Skeletal muscle cell (primary cell): Measurements from ENCODE around the gene SMOC2.
"Not testable (repeated sequence)": the region's sequence is repeated elsewhere in the genome, so short reads cannot be mapped to it uniquely, and the experiment has no call there.

Experiments
- DNase-seq: peaks from one replicate; pipeline ENCODE4 v3.0.0-alpha.2; 2010; ENCODE audit warnings: low read depth
- H3K4me3 ChIP-seq: 2 replicates; pipeline ENCODE4 v1.5.1; 2011; ENCODE audit warnings: low read depth, mild to moderate bottlenecking, control low read depth, low read length, moderate library complexity

The SMOC2 gene

DNA sequence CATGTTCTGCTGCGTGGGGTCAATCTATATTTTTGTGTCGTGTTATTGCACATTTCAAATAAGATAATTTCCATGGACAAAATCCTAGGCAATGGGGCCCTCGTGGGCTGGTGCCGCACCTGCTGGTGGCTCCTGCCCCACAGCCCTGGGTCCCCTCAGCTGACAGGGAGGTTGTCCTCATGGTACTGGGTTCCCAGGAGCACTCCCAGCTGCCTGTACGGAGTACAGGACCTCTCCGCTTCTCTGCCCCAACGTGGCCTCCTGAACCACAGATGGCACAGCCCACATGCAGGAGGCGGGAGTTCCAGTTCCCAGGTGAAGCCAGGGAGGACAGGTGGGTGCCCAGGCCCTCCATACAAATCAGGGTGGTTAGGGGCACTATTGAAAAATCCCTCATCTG is 243.5 kb downstream of the SMOC2 start:
- DNase-seq = no peak

DNA sequence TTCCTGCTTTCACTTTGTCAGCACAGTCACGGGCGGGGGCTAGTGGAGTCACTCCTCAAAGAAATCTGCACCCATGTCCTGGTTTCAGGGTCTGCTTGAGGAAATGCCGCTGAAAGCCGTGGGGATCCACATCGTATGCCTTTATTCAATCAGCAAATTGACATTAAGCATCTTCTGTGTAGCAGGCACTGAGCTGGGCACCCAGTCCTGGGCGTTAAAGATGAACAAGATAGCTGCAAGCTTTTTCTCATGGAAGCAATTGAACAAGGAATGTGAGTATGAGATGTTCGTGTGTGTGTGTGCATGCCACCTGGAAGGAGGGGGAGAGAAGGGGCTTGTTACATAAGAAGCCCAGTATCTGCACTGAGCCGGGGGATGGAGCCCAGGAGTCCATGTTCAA is 243.9 kb downstream of the SMOC2 start:
- no peak for DNase-seq
- H3K4me3 ChIP-seq = no peak overlapping the region

More for the DNA sequence above, 243.5 kb downstream of the SMOC2 start:
- no peak overlapping the region for H3K4me3 ChIP-seq

DNA sequence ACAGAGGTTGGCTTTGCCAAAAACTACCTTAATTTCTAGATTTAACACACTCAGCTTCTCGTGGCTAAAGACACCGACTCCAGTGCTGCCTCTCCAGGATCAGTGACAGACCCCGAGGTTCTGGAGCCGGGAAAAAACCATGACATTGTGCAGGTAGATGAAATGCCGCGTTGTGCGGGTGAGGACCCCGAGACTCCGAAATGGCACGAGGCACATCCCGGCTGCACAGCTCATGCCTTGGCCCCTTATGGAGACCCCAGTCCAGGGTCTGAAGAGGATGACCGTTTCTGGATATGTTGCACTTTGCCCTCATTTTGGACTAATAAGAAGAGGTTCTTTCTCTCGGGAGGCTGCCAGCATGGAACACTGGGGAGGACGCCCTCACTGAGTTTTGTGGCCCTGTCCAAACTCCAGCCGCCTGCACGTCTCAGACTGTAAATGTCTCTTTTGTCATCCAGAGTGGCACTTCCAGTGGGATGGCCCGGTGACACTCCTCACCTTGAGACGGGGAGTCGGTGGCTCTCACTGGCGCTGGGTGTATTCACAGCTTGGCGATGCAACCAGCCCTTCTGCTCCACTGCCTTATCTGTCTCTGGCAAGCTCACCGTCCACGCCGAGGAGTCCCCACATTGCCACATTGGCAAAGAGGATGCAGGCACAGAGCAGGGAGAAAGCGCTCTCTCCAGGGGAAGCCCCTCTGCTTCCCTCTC is 245.2 kb downstream of the SMOC2 start:
- no peak for DNase-seq

DNA sequence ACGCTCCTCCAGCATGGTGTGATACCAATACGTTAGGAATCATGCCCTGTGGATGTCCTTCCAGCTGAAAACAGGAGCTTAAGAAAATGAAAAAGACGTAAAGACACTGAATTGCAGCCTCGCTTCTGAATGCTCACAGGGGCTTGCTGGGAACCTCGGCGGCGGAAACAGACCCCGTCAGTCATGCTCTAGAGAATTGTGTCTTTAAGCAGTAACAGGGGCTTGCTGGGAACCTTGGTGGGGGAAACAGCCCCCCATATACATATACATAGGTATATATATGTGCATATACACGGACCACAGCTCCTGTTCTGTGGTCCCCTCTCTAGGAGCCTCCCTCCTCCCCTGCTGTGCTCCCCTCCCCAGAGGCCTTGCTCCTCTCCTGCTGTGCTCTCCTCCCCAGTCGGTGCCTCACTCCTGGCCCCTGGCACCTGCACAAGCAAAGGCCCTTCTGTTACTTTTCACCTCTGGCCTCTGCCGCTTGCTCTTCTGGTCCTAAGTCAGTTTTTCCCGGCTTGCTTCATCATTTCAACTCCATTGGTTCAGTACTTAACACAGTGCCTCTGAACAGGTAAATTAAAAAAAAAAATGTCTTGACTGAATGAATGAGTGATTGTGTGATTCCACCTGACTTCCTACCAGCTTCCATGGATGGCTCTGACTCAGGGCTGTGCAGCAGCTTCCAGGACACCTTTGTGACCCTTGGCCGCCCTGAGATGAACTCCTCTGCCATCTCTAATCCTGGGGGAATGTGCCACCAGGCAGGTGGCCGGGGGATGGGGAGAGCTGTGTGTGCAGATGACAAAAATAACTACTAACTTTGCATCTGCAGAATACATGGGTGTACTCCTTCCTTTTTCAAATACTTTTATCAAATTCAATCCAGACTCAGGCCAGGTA is 246.1 kb downstream of the SMOC2 start:
- no peak for DNase-seq
- H3K4me3 ChIP-seq = no peak overlapping the region

More for the DNA sequence above, 245.2 kb downstream of the SMOC2 start:
- no peak overlapping the region for H3K4me3 ChIP-seq

DNA sequence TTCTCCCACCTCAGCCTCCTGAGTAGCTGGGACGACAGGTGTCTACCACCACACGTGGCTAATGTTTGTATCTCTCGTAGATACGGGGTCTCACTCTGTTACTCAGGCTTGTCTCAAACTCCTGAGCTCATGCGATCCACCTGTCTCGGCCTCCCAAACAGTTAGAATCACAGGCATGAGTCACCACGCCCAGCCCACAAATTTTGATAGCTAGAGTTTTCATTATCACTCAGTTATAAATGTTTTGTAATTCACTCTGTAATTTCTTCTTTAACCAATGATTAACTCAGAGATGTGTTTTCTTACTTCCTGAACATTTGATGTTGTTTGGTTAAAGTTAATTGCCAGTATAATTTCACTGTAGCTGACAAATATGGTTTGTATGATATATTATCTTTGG is 249.3 kb downstream of the SMOC2 start:
- no peak overlapping the region for H3K4me3 ChIP-seq
- no peak for DNase-seq

DNA sequence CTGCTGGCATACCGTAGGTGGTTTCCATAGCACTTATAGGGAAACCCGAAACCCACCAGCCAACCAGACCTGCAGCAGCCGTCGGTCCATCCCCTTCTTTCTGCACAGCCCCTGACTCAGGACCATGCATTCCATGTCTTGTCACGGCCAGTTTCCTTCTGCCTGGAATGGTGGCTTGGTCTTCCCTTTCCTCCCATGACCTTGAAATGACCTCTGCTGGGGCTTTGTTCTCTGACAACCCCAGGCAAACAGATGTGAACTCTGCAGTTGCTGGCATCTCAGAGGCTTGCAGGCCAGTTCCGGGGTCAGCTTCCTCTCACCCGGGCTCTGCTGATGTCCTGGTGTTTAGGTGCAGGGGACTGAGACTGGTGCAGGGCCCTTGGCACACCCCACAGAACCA is 250.8 kb downstream of the SMOC2 start:
- DNase-seq = no peak
- H3K4me3 ChIP-seq = no peak overlapping the region

DNA sequence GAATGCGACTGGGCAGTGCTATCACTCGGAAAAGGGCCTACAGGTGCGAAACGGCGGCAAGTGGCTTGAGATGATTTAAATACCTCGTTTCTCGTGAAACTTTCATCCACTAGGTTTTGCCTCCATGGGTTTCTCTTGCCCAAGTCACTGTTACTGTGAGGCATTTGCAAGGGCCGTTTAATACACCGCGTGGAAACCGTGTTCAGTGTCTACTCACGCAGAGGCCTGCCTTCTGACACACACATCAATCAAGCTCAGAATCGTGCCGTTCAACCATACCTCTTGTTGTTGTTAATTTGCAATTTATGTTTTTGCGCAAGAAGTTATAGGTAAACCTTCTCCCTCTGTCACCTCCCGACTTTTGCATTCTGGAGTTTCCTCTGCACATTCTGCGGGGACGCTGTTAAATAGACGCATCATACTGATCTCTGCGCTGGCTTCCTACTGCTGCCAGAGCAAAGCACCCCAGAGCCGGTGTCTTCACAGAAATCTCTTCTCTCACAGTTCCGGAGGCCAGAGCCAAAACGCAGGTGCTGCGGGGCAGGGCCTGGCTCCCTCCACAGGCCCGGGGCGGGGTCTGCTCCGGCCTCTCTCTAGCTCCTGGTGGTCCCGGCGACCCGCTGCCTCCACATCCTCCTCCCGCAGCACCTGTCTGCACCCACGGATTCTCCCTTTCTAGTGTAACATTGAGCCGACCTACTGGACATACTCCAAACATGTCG is 251.4 kb downstream of the SMOC2 start:
- H3K4me3 ChIP-seq = no peak overlapping the region
- DNase-seq = no peak

DNA sequence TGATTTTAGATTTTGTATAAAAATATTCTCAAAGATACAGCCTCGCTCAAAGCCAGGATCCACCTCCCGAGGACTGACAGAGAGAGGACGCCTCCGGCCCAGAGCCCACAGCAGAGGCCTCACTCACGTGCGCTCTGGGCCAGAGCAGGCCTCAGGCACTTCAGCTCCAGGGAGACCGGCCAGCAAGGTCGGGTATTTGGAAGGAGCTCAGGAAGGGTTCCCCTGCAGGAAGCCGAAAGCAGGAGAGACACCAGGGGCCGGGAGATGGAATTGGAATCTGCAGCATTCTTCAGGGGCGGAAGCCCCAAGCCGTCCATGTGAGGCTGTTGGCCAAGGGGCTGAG is 251.9 kb downstream of the SMOC2 start:
- H3K4me3 ChIP-seq, DNase-seq: not testable (repeated sequence)

DNA sequence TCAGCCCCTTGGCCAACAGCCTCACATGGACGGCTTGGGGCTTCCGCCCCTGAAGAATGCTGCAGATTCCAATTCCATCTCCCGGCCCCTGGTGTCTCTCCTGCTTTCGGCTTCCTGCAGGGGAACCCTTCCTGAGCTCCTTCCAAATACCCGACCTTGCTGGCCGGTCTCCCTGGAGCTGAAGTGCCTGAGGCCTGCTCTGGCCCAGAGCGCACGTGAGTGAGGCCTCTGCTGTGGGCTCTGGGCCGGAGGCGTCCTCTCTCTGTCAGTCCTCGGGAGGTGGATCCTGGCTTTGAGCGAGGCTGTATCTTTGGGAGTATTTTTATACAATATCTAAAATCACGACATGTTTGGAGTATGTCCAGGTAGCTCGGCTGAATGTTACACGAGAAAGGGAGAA is 253.8 kb downstream of the SMOC2 start:
- DNase-seq, H3K4me3 ChIP-seq: not testable (repeated sequence)

DNA sequence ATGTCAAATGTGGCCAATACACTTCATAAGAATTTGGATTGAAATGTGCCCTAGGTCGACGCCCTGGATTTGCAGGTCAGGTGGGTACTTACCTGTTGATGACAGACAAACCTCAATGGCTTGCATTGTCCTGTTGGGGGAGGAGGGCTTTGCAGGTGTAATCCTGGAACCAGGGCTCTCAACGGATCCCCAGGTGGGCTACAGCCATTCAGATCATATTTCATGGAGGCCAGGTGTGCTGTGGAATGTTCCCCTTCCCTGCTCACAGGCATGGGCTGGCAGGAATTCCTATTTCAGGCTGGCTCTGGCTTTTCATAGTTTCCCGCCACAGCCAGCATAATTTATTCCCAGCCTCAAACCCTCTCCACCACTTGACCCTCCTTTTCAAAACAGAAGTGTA is 254.7 kb downstream of the SMOC2 start:
- no peak for DNase-seq
- no peak overlapping the region for H3K4me3 ChIP-seq

DNA sequence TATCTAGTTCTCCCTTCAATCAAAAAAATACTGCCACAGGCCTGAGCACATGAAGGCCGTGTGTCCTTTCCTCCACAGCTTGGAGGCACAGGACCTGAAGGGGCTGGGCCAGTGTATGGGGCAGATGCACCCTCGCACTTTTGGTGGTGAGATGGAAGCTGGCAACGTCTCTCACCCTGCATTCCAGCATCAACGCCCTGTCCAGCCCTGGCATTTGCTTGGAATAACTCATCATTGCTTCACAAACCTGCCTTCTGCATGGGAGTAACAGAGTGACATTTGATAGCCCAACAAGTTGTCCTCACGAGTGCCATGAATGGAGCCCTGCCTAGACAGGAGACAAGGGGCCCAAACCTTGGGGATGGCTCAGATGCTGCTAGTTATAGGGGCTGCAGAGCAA is 257.9 kb downstream of the SMOC2 start:
- H3K4me3 ChIP-seq = no peak overlapping the region
- DNase-seq = no peak

DNA sequence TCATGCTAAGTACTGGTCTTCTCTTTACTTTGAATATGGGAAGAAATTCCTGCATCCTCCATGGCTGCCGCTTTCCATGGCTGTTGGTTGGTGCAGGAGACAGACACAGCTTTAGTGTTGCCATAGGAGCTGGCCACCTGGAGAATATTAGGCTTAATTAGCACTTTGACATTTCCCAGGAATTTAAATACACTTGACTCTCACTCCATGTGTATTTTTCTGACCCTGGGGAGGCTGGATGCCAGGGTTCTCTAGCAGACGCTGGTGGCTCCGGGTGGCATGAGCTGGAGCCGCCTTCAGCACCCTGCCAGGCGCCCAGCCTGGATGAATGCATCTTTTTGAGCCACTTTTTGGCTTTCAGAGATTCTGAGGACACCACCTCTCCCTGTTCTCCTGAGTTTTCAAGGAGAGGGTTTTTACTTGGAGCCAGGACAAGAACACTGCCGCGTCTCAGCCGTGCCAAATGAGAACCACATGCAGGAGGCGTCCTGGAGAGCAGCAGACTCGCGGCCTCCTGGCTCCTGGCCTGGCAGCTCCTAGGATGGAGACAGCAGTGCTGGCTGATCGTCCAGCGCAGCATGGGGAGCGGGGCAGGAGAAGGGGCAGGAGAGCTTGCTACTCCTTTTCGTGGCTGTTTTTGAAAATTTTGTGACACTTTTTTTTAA is 258.8 kb downstream of the SMOC2 start:
- H3K4me3 ChIP-seq = no peak overlapping the region

DNA sequence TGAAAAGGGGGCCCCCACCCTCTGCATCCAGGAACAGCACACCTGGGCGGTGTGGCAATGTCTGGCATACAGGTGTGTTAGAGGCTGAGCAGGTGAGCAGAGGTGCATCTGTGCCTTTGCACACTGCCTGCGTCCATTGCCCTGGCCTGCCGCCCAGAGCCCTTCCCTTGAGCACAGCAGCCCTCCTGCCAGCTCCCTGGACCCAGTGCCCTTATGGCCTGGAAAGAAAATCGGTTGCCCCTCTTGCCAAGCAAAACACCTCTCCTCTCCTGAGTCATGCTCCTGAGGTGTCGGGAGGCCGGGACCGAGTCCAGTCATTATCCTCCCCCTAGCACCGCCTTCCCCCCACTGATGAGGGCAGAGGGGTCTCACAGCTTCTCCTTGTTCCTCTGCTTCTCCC is 259.9 kb downstream of the SMOC2 start:
- no peak overlapping the region for H3K4me3 ChIP-seq
- DNase-seq = no peak

More for the DNA sequence above, 258.8 kb downstream of the SMOC2 start:
- DNase-seq = no peak

DNA sequence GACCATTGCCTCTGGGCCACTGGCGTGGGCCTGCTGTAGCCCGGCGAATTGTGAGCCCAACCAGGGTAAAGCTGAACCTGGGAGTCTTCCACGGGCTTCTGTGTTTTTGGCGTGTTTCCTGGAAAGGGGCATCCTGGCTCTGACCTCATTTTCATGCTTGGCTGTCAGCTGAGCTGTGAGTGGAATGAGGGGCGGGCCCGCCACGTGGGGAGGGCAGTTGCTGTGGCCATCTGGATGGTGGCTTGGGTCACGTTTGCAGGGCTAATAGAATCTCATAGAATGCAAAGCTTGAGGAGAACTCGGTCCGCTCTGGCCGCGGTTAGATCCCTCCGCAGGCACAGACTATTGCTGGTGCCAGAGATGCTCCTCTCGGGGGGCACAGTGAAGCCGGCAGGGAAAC is 263.0 kb downstream of the SMOC2 start:
- no peak overlapping the region for H3K4me3 ChIP-seq
- DNase-seq = no peak

DNA sequence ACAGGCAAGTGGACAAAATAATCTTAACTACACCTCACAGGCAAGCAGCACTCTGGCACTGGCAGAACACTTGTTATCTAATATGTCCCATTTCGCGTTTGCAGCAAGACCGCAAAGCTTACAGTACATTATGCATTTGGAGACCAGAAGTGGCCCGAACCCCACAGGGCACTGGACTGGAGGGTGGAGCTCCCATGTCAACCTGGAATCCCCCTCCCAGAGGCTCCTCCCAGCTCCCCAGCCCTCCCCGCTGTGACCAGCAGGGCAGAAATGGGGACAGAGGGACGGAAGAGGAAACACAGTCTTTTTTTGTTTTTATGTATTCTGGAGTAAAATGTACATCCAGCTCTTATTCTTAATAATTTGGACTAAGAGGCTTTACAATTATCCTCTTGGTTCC is 263.7 kb downstream of the SMOC2 start:
- no peak for DNase-seq
- H3K4me3 ChIP-seq = no peak overlapping the region

DNA sequence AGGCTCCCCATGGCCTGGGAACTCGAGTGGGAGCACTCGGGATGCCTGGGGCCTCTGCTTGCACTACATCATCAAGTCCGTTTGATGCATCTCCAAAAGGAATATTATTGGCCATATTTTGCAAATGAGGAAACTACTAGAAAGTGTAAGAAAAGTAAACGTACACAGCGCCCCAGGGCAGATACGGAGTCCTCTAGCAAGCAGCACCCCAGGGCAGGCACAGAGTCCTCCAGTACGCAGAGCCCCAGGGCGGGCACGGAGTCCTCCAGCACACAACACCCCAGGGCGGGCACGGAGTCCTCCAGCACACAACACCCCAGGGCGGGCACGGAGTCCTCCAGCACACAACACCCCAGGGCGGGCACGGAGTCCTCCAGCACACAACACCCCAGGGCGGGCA is 264.3 kb downstream of the SMOC2 start:
- DNase-seq, H3K4me3 ChIP-seq: not testable (repeated sequence)

DNA sequence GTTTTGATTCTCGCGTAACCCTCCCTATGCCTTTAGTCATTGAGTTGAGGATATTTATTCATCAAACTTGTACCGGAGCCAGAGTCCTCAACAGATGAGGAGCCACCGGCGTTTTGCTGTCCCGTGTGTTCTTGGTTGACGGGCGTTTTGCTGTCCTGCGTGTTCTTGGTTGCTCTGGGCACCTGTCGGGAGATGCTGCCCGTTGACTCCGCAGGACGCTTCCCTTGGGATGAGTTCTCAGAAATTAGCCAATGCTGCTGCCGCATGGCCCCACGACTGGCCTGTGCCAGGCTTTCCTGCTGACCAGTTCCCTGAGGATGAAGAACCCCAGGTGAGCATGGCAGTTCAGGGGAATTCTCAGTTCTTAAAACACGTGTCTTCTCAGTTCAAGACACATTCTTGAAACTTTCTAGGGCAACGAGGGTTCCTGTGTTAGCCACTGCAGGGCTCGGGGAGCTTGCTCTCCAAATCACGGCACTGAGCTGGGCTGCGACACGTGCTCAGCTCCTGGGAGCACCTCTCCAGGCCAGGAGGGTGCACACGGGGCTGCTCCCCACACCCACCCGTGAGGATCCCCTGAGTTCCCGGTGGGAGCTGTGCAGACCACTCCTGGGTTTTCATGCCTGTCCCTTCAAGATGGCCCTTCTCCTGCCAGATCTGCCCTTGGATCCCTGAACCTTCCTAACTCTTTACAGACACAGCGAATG is 265.6 kb downstream of the SMOC2 start:
- DNase-seq = no peak
- no peak overlapping the region for H3K4me3 ChIP-seq

DNA sequence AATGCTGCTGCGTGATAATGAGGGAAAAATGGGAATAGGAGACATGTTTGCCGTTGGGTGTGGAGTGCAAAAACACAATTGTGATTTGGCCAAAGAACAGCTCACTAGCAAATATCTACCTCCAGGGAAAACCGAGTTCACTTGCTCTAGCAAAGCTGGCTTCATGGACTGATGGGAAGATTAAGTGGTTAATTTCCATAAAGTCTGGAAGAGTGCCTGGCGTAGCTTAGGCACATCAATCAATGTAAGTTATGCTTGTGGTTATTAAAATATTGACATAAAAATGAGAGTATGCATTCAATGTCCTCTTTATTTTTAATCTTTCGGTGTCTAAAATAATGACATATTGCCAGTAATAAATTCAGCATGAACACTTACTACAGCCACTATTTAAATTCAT is 267.5 kb downstream of the SMOC2 start:
- H3K4me3 ChIP-seq = no peak overlapping the region
- DNase-seq = no peak

DNA sequence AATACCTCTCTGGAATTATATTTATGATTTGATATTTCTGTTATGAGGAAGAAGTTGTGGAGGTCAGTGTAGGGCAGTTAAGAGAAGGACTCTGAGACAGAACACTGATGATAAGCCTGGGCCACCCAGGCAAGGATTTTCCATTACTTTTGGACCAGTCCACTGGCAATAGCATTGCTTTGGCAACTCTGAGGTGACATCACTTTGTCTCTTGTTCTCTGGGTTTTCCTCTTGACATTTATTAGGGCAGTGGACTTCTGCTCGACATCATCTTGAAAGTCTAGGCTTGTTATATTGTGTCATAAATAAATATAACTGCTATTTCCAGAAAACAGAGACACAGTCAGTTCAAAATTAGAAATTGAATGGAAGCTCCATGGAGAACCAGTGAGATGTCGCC is 268.0 kb downstream of the SMOC2 start:
- no peak overlapping the region for H3K4me3 ChIP-seq

More for the DNA sequence above, 268.0 kb downstream of the SMOC2 start:
- DNase-seq = no peak
